ENCODE measurements around the gene RSRC2. TPM values are rescaled to one million over a fixed set of nuclear protein-coding genes. Genes with fewer than 3 reads are reported as not detected.
"Not testable (repeated sequence)": the region's sequence is repeated elsewhere in the genome, so short reads cannot be mapped to it uniquely, and the experiment has no call there.

RSRC2 gene
- total RNA-seq = 84.7 TPM

GRCh38 chr12:122526683-122527477, at the start of gene RSRC2, which contains the start of gene KNTC1:
TSS of gene RSRC2 (minus strand) at chr12:122526936. CDS start at chr12:122526853, 83 bp downstream.
TSS of gene KNTC1 (plus strand) at chr12:122527249. CDS start at chr12:122530064, 2,815 bp downstream.
- peak; percentile 100 for DNase-seq

GRCh38 chr12:122571821-122572220, 45.1 kb upstream of the RSRC2 start:
- no peak for DNase-seq

GRCh38 chr12:122570006-122570405, 43.3 kb upstream of the RSRC2 start:
- DNase-seq = not testable (repeated sequence)

- DNase-seq = no peak
Measured at GRCh38 chr12:122569288-122569687, 42.6 kb upstream of the RSRC2 start.

GRCh38 chr12:122566816-122567215, 40.1 kb upstream of the RSRC2 start:
- DNase-seq = not testable (repeated sequence)

GRCh38 chr12:122563361-122563760, 36.6 kb upstream of the RSRC2 start:
- DNase-seq = no peak

- DNase-seq = no peak
Measured at GRCh38 chr12:122560138-122560537, 33.4 kb upstream of the RSRC2 start.

GRCh38 chr12:122558745-122559641, 32.3 kb upstream of the RSRC2 start:
- DNase-seq = no peak

GRCh38 chr12:122547330-122547729, 20.6 kb upstream of the RSRC2 start:
- DNase-seq = no peak

- DNase-seq = no peak
Measured at GRCh38 chr12:122545855-122546254, 19.1 kb upstream of the RSRC2 start.

GRCh38 chr12:122544537-122544936, 17.8 kb upstream of the RSRC2 start:
- DNase-seq = no peak

GRCh38 chr12:122538496-122538895, 11.8 kb upstream of the RSRC2 start:
- no peak for DNase-seq

GRCh38 chr12:122537021-122537420, 10.3 kb upstream of the RSRC2 start:
- DNase-seq = no peak

GRCh38 chr12:122533856-122534255, 7.1 kb upstream of the RSRC2 start:
- DNase-seq = no peak

- DNase-seq = no peak
Measured at GRCh38 chr12:122528992-122529391, 2.3 kb upstream of the RSRC2 start.

GRCh38 chr12:122528582-122528981, 1.8 kb upstream of the RSRC2 start:
- no peak for DNase-seq

- no peak for DNase-seq
Measured at GRCh38 chr12:122527478-122527944, 775 bp upstream of the RSRC2 start.

- DNase-seq = no peak
Measured at GRCh38 chr12:122523846-122524718, 2.7 kb downstream of the RSRC2 start.

GRCh38 chr12:122523280-122523679, 3.5 kb downstream of the RSRC2 start:
- no peak for DNase-seq

GRCh38 chr12:122520676-122521075, 6.1 kb downstream of the RSRC2 start:
- DNase-seq = no peak

- no peak for DNase-seq
Measured at GRCh38 chr12:122519418-122519817, 7.3 kb downstream of the RSRC2 start.

- DNase-seq = no peak
Measured at GRCh38 chr12:122518908-122519307, 7.8 kb downstream of the RSRC2 start.

Data from skin of body (tissue), 2 donors.